ENCODE data around the gene RPS2.

GRCh38 chr16:1983544-1984346 lies 19.1 kb upstream of the RPS2 start, which contains the start of gene GFER:
- TF ChIP-seq, protein P1, sequence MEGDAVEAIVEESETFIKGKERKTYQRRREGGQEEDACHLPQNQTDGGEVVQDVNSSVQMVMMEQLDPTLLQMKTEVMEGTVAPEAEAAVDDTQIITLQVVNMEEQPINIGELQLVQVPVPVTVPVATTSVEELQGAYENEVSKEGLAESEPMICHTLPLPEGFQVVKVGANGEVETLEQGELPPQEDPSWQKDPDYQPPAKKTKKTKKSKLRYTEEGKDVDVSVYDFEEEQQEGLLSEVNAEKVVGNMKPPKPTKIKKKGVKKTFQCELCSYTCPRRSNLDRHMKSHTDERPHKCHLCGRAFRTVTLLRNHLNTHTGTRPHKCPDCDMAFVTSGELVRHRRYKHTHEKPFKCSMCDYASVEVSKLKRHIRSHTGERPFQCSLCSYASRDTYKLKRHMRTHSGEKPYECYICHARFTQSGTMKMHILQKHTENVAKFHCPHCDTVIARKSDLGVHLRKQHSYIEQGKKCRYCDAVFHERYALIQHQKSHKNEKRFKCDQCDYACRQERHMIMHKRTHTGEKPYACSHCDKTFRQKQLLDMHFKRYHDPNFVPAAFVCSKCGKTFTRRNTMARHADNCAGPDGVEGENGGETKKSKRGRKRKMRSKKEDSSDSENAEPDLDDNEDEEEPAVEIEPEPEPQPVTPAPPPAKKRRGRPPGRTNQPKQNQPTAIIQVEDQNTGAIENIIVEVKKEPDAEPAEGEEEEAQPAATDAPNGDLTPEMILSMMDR (IDR thresholded peaks at IDR 0.05), result peak; percentile 67
- TF ChIP-seq ZFX (IDR thresholded peaks at IDR 0.05; ENCODE audit: borderline replicate concordance), result no peak
